HEK293T (cell line): ENCODE measurements around the gene IQSEC2.

ENCODE experiments used
- CTCF ChIA-PET: fragments of 350-600 bp; formaldehyde crosslinking; extraction: SDS; loops from one replicate; lab custom pipeline; 2021; ENCODE audit warnings: antibody characterized with exemption, inconsistent platforms; lab: Yijun Ruan, JAX
- POLR2A ChIA-PET: fragments of 350-600 bp; formaldehyde crosslinking; extraction: SDS; loops from one replicate; lab custom pipeline; 2020; ENCODE audit warnings: antibody characterized with exemption, inconsistent platforms; lab: Yijun Ruan, JAX
- DNase-seq: peaks from one replicate; pipeline ENCODE4 v3.0.0; 2012; ENCODE audit warnings: mixed read lengths; ENCODE audit errors: extremely low spot score
- ARNT ChIP-seq: fragments of 450-650 bp; IDR thresholded peaks from 2 replicates; pipeline ENCODE4 v1.6.1; 2017; ENCODE audit warnings: mild to moderate bottlenecking
- BHLHE40 ChIP-seq: fragments of 450-650 bp; IDR thresholded peaks from 2 replicates; pipeline ENCODE4 v1.6.1; 2016; ENCODE audit warnings: mild to moderate bottlenecking, moderate library complexity, borderline replicate concordance
- CTBP1 ChIP-seq: fragments of 450-650 bp; IDR thresholded peaks from 2 replicates; pipeline ENCODE4 v1.6.1; 2016; ENCODE audit warnings: borderline replicate concordance
- ELF4 ChIP-seq: fragments of 450-650 bp; IDR thresholded peaks from 2 replicates; pipeline ENCODE4 v1.6.1; 2017; ENCODE audit warnings: antibody characterized with exemption
- FOXA1 ChIP-seq: fragments of 450-650 bp; IDR thresholded peaks from 2 replicates; pipeline ENCODE4 v1.6.1; 2016; ENCODE audit warnings: mild to moderate bottlenecking
- FOXK2 ChIP-seq: fragments of 450-650 bp; IDR thresholded peaks from 2 replicates; pipeline ENCODE4 v1.6.1; 2016; ENCODE audit warnings: mild to moderate bottlenecking
- FOXM1 ChIP-seq: fragments of 450-650 bp; IDR thresholded peaks from 2 replicates; pipeline ENCODE4 v1.6.1; 2017; ENCODE audit warnings: mild to moderate bottlenecking, borderline replicate concordance
- HDGF ChIP-seq: fragments of 450-650 bp; IDR thresholded peaks from 2 replicates; pipeline ENCODE4 v1.6.1; 2017; ENCODE audit warnings: antibody characterized with exemption, borderline replicate concordance
- L3MBTL2 ChIP-seq: fragments of 450-650 bp; conservative IDR thresholded peaks from 2 replicates; pipeline ENCODE4 v1.6.1; 2016; ENCODE audit warnings: mild to moderate bottlenecking
- LEF1 ChIP-seq: fragments of 450-650 bp; IDR thresholded peaks from 2 replicates; pipeline ENCODE4 v1.6.1; 2017; ENCODE audit warnings: mild to moderate bottlenecking, borderline replicate concordance
- NFRKB ChIP-seq: fragments of 450-650 bp; IDR thresholded peaks from 2 replicates; pipeline ENCODE4 v1.6.1; 2016; ENCODE audit warnings: mild to moderate bottlenecking, moderate library complexity
- SP1 ChIP-seq: fragments of 450-650 bp; IDR thresholded peaks from 2 replicates; pipeline ENCODE4 v1.6.1; 2017
- SUZ12 ChIP-seq: fragments of 450-650 bp; IDR thresholded peaks from 2 replicates; pipeline ENCODE4 v1.6.1; 2016; ENCODE audit warnings: mild to moderate bottlenecking
- TARDBP ChIP-seq: fragments of 450-650 bp; IDR thresholded peaks from 2 replicates; pipeline ENCODE4 v1.6.1; 2016
- ZNF384 ChIP-seq: fragments of 450-650 bp; IDR thresholded peaks from 2 replicates; pipeline ENCODE4 v1.6.1; 2016
- TF ChIP-seq, protein P1 (sequence below): fragments of 450-650 bp; IDR thresholded peaks from 2 replicates; pipeline ENCODE4 v1.6.1; 2016

Gene IQSEC2

DNA sequence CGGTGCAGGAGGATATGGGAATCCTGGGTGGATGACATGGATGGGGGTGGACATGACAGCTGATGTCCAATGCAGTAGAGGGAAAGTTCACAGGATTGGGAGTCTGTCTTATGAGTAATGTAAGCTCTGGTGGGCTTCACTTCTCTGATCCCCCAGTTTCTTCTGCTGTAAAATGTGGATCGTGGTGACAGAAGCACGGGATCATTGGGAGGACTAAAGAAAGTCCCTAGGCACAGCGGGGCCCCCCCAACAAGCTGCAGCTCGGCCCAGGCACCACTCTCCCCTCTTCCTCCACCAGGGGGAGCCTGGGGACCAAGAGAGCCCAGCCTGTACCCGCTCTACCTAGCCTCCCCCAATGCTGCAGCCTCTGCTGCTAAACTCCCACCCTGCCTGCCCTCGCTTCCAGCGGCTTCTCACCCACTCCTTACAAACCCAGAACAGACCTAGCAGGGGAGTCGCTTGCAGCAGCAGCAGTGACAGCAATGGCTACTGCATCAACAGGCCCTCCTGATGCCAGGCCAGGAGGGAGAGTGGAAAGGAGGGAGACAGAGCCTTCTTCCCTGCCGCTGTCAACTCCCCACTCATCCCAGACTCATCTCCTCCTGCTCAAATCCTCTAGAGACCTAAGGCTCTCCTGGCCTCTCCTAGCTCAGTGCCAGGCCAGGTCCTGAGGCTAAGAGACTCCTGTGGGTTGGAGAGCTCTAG, 36.1 kb upstream of the IQSEC2 start:
- DNase-seq: peak; percentile 82
- ChIA-PET CTCF (interaction anchor here (0.6 to 4.6 kb wide), 20 partner anchors 11 to 845 kb away, joined by 3 to 24 read pairs (median 4); no protein-coding TSS in a partner anchor), POLR2A (interaction anchor here (1.1 to 3.9 kb wide), 3 partner anchors 92 to 124 kb away, joined by 5 to 22 read pairs (median 5); partner anchors contain the start of genes KDM5C, RIBC1 and SMC1A)
- TF ChIP-seq LEF1 (no peak), ARNT (no peak), FOXK2 (no peak), SP1 (no peak), HDGF (no peak), BHLHE40 (no peak), NFRKB (no peak), ELF4 (no peak), SUZ12 (no peak), L3MBTL2 (no peak), TARDBP (no peak), FOXM1 (no peak), ZNF384 (no peak), CTBP1 (no peak), FOXA1 (no peak)
- TF ChIP-seq, protein P1, sequence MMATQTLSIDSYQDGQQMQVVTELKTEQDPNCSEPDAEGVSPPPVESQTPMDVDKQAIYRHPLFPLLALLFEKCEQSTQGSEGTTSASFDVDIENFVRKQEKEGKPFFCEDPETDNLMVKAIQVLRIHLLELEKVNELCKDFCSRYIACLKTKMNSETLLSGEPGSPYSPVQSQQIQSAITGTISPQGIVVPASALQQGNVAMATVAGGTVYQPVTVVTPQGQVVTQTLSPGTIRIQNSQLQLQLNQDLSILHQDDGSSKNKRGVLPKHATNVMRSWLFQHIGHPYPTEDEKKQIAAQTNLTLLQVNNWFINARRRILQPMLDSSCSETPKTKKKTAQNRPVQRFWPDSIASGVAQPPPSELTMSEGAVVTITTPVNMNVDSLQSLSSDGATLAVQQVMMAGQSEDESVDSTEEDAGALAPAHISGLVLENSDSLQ: no peak

DNA sequence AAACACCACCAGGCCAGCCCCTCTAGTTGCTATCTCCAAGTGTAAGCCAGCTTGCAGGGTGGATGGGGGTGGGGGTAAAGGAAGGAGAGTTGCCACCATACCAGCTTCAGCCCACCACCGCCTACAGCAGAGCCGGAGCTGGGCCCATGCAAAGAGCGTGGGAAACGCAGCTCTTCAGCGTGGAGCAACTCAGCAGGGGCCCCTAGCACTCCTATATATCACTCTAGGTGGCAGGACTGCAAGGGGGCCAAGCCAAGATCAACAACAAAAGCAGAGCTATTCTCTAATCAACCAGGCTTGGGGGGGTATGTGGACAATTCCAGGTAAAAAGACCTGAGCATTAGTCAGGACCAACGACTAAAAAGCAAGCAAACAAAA, 35.5 kb upstream of the IQSEC2 start:
- DNase-seq: no peak
- no peak for TF ChIP-seq FOXA1
- TF ChIP-seq, protein P1: peak; percentile 70
- TF ChIP-seq ARNT: no peak
- TF ChIP-seq NFRKB: no peak
- CTCF ChIA-PET: interaction anchor here (0.6 to 4.6 kb wide), 20 partner anchors 8 to 846 kb away, joined by 3 to 24 read pairs (median 4); no protein-coding TSS in a partner anchor
- POLR2A ChIA-PET: interaction anchor here (1.9 to 3.9 kb wide), 2 partner anchors 92 to 105 kb away, joined by 5 to 22 read pairs; partner anchors contain the start of genes KDM5C, RIBC1 and SMC1A

DNA sequence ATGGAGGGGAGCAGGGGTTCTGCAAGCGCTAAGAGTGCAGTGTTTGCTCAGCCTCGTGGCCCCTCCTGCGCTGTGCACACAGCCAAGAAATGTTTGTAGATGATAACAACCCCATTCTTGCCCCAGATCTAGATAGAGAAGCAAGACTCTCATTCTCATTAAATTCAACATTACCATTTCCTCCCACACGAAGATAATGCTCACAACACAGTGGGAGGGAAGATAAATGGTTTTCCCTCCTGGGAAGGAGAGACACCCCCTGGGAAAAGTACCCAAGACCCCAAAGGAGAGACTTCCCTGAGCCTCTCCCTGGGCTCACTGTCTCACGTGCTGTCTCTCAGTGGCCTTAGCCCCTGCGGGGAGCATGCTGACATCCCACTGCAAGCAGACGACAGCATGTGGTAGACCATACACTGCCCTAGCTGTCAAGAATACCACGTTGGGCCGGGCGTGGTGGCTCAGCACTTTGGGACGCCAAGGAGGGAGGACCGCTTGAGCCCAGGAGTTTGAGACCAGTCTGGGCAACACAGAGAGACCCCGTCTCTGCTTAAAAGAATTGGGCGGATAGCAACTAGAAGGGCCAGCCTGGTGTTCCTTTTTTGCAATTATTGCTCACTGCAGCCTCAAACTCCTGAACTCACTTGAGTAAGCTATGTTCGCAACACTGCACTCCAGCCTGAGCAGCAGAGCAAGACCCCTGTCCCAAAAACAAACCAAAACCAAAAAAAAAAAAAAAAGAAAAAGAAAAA, 34.9 kb upstream of the IQSEC2 start:
- POLR2A ChIA-PET: interaction anchor here (3.1 to 3.9 kb wide), 2 partner anchors 106 kb away, joined by 14 to 22 read pairs; partner anchors contain the start of genes RIBC1 and SMC1A
- CTCF ChIA-PET: interaction anchor here (0.6 to 4.6 kb wide), 12 partner anchors 7 to 675 kb away, joined by 3 to 24 read pairs (median 4); no protein-coding TSS in a partner anchor
- TF ChIP-seq NFRKB: no peak
- TF ChIP-seq ZNF384: no peak
- TF ChIP-seq BHLHE40: no peak
- 0 out of 2 replicates have a peak, but pooled peaks have one; percentile 22 for TF ChIP-seq L3MBTL2
- no peak for TF ChIP-seq SUZ12
- TF ChIP-seq FOXM1: no peak
- no peak for TF ChIP-seq SP1
- TF ChIP-seq ARNT: no peak
- no peak for TF ChIP-seq TARDBP
- DNase-seq: no peak

DNA sequence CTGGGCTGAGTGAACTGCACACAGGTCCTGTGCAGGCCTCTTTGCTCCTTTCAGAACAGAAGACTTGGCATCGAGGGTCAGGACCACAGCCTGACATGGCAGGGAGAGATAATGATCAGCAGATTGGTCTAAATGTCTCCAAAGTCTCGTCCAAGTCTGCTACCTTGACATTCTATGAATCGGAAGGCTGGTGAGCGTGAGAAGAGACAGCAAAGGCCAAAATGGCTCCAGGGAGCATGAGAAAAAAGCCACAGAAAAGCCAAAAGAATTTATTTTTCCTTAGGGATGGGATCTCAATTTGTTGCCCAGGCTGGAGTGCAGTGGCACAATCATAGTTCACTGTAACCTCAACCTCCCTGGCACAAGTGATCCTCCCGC, 32.3 kb upstream of the IQSEC2 start:
- ChIA-PET CTCF (interaction anchor here (0.5 to 3.1 kb wide), 18 partner anchors 14 to 314 kb away, joined by 3 to 7 read pairs (median 4); no protein-coding TSS in a partner anchor), POLR2A (interaction anchor here (3.1 kb wide), 1 partner anchor 109 kb away, joined by 14 read pairs; the partner anchor contains the start of genes RIBC1 and SMC1A)
- TF ChIP-seq BHLHE40 (no peak), SUZ12 (no peak), NFRKB (no peak), HDGF (no peak), LEF1 (no peak), ARNT (no peak), CTBP1 (no peak), FOXM1 (no peak), FOXK2 (no peak), L3MBTL2 (no peak), SP1 (no peak), ELF4 (no peak), TARDBP (no peak)
- TF ChIP-seq, protein P1: no peak
- DNase-seq: no peak

DNA sequence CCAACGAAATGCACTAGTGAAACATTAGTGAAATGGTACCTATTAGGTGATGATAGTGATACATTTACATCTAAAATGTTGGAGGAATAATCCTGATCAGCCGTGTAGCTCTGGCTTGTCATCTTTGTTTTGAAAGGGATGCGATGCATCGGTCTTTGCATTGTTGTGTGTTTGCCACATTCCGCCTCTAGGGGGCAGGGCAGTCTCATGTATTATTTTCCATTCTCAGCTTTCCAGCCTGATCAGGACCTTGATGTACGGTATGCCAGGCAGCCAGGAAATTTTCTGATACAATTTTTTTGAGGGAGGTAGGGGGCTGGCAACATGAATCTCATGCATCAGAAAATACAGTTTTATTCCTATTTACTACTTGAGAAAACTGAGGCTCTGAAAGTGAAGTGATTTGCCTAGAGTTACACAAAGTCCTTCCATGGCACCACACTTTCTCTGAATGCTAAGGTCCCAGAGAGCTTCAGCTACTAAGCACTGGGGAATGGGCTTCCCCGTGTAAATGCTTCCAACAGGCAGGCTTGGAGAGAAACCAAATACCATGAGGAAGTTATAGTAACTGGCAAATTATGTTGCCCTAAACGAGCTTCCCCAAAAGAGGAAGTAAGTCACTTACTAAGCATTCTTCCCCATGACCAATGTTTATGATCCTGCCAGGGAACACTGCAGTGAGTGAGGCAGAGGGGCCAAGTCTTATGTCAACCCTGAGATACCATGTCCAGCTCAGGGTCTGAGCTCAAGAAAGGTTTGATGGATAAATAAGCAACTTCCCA, 31.8 kb upstream of the IQSEC2 start:
- peak; percentile 76 for DNase-seq
- ChIA-PET POLR2A (interaction anchor here (3.1 kb wide), 1 partner anchor 109 kb away, joined by 14 read pairs; the partner anchor contains the start of genes RIBC1 and SMC1A), CTCF (interaction anchor here (0.6 to 3.1 kb wide), 26 partner anchors 9 to 315 kb away, joined by 3 to 8 read pairs (median 4); partner anchors contain the start of genes RIBC1 and SMC1A)
- TF ChIP-seq FOXM1: no peak
- TF ChIP-seq TARDBP: no peak
- TF ChIP-seq SP1: no peak
- TF ChIP-seq L3MBTL2: no peak
- TF ChIP-seq ZNF384: no peak
- TF ChIP-seq, protein P1: no peak
